PC-9 (cell line): ENCODE measurements around the gene ERCC2.

Source experiments
- EZH2 ChIP-seq: fragments of 200-600 bp; sonication (generic); IDR thresholded peaks from 2 replicates; pipeline ENCODE4 v1.8.0; 2017; ENCODE audit warnings: antibody characterized with exemption, low read depth
- TF ChIP-seq, protein P1 (sequence below): fragments of 200-600 bp; sonication (generic); conservative IDR thresholded peaks from 2 replicates; pipeline ENCODE4 v1.6.1; 2017; ENCODE audit warnings: mixed run types, antibody characterized with exemption, mild to moderate bottlenecking, moderate library complexity

- TF ChIP-seq, protein P1, sequence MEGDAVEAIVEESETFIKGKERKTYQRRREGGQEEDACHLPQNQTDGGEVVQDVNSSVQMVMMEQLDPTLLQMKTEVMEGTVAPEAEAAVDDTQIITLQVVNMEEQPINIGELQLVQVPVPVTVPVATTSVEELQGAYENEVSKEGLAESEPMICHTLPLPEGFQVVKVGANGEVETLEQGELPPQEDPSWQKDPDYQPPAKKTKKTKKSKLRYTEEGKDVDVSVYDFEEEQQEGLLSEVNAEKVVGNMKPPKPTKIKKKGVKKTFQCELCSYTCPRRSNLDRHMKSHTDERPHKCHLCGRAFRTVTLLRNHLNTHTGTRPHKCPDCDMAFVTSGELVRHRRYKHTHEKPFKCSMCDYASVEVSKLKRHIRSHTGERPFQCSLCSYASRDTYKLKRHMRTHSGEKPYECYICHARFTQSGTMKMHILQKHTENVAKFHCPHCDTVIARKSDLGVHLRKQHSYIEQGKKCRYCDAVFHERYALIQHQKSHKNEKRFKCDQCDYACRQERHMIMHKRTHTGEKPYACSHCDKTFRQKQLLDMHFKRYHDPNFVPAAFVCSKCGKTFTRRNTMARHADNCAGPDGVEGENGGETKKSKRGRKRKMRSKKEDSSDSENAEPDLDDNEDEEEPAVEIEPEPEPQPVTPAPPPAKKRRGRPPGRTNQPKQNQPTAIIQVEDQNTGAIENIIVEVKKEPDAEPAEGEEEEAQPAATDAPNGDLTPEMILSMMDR, result no peak
- TF ChIP-seq EZH2, result no peak
These were observed 12.1 kb downstream of the ERCC2 start for GRCh38 chr19:45358213-45358792.
